ENCODE measurements around the gene ZNF862. TPM values are rescaled to one million over a fixed set of nuclear protein-coding genes. Genes with fewer than 3 reads are reported as not detected.

The ZNF862 gene
- total and polyA plus RNA-seq, 2 of the 8 experiments (the other 6 are each of a cell fraction or from before 2014, with no cell fraction given): 1.8 to 3.9 TPM

DNA sequence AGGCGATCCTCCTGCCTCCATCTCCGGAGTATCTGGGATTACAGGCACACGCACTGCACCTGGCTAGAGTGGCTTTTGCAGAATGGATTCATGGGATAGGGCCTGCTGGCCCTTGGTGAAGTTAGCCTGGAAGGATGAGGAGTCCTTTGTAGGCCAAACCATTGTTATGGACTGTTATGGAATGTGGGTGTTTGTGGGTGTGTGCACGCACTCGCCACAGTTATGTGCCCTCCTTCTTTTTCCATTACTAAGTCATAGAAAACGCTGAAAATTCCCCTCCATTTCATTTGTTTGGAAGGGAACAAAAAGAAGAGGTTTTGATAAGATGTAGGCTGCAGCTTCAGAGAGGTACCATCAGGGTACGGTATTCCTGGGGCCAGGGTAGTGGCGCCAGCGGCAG is 15.0 kb downstream of the ZNF862 start:
- no peak overlapping the region for H2BK15ac ChIP-seq (ENCODE audit: low read length)
- peaks cover 6 to 17% (median 11%) of the 10 kb centered on the region in 4 experiments for H3K4me1 ChIP-seq (replicated peaks in 1 of 4; ENCODE audit: control insufficient read depth in 3 of 4, insufficient read depth in 4 of 4, low read length in 3 of 4)
- ChIA-PET POLR2A (ENCODE audit: partially characterized antibody) (interaction anchor here (1.1 kb wide), 1 partner anchor 22 kb away, joined by 3 read pairs; no protein-coding TSS in a partner anchor), CTCF (ENCODE audit: partially characterized antibody) (interaction anchor here (1.0 to 13.8 kb wide), 4 partner anchors 7 to 53 kb away, joined by 3 to 209 read pairs (median 28); no protein-coding TSS in a partner anchor)
- no peaks in the 10 kb centered on the region for H3K9me3 ChIP-seq (ENCODE audit: insufficient read depth in 2 of 2, low read depth in 1 of 2, low read length in 1 of 2)
- no peaks in the 10 kb centered on the region for H3K79me1 ChIP-seq (ENCODE audit: low read depth, low read length)
- 95% methylated on average over 9 of the region's 9 CpGs; no CpG with 5 or more reads in 1 of the 2 experiments for WGBS, 2 experiments (ENCODE audit: extremely low coverage in 1 of 2, insufficient coverage in 1 of 2, insufficient read length in 1 of 2, insufficient replicate concordance in 2 of 2, low coverage in 1 of 2, low lambda C conversion rate in 2 of 2, missing lambda C conversion rate in 1 of 2)
- no peak overlapping the region for H3K23ac ChIP-seq (ENCODE audit: insufficient read length)
- H4K91ac ChIP-seq (replicated peaks; ENCODE audit: insufficient read length, low read length): no peak overlapping the region
- H3K27me3 ChIP-seq (replicated peaks in 1 of 4; ENCODE audit: control insufficient read depth in 3 of 4, extremely low read depth in 1 of 4, insufficient read depth in 3 of 4, low read length in 3 of 4): no peaks in the 10 kb centered on the region
- H3K18ac ChIP-seq (ENCODE audit: extremely low read depth, low read length): no peak overlapping the region
- H2BK20ac ChIP-seq (ENCODE audit: low read length): no peak overlapping the region
- H4K5ac ChIP-seq (ENCODE audit: insufficient read length, low read depth, low read length): no peak overlapping the region
- H3K9ac ChIP-seq (replicated peaks in 1 of 4; ENCODE audit: extremely low read depth in 1 of 4, low read depth in 3 of 4, low read length in 3 of 4): no peak overlapping the region
- no peak overlapping the region for H3K4me2 ChIP-seq (ENCODE audit: insufficient read depth in 1 of 2, low read depth in 2 of 2, low read length in 2 of 2)
- no peaks in the 10 kb centered on the region for H3K23me2 ChIP-seq (ENCODE audit: low read depth, low read length)
- no peak overlapping the region for H2BK120ac ChIP-seq (replicated peaks; ENCODE audit: low read depth, low read length)
- no peak overlapping the region for H3K14ac ChIP-seq (ENCODE audit: insufficient read length)
- no peak overlapping the region for H3K4ac ChIP-seq (replicated peaks; ENCODE audit: insufficient read length, low read depth, low read length)
- no peaks in the 10 kb centered on the region for H4K20me1 ChIP-seq (replicated peaks in 1 of 2; ENCODE audit: control insufficient read depth in 1 of 2, insufficient read depth in 2 of 2, low read length in 2 of 2)
- no peak overlapping the region for H2AFZ ChIP-seq (ENCODE audit: low read length)
- no peak overlapping the region for H3K56ac ChIP-seq (replicated peaks; ENCODE audit: insufficient read length, low read depth, low read length)
- no peak overlapping the region for H4K8ac ChIP-seq (ENCODE audit: extremely low read depth, insufficient read depth, low read length)
- no peaks in the 10 kb centered on the region for H3K79me2 ChIP-seq (ENCODE audit: control insufficient read depth in 1 of 2, insufficient read depth in 2 of 2, low read length in 2 of 2)
- FAIRE-seq (no peak), DNase-seq (ENCODE audit: low read depth in 1 of 2, low spot score in 2 of 2) (no peak)
- no peak overlapping the region for H2BK5ac ChIP-seq (ENCODE audit: low read depth, low read length)
- H2AK5ac ChIP-seq (ENCODE audit: low read depth, low read length): no peak overlapping the region
- no peak overlapping the region for H3K27ac ChIP-seq (ENCODE audit: low read depth, low read length)
- H3K4me3 ChIP-seq (ENCODE audit: extremely low read depth in 1 of 4, insufficient read depth in 2 of 4, low read depth in 3 of 4, low read length in 4 of 4): no peak overlapping the region
- no peaks in the 10 kb centered on the region for H3K36me3 ChIP-seq (ENCODE audit: control insufficient read depth in 2 of 4, insufficient read depth in 4 of 4, low read length in 3 of 4)
- H2BK12ac ChIP-seq (ENCODE audit: low read depth, low read length): no peak overlapping the region
- TF ChIP-seq EP300 (IDR thresholded peaks at IDR 0.05; ENCODE audit: borderline replicate concordance in 1 of 2, low read depth in 2 of 2, low read length in 2 of 2) (no peak), NRF1 (IDR thresholded peaks at IDR 0.05; ENCODE audit: low read depth, low read length) (no peak), RAD21 (IDR thresholded peaks at IDR 0.05 in 1 of 2, conservative IDR thresholded peaks at IDR 0.05 in 1 of 2; ENCODE audit: low read depth in 2 of 2, low read length in 2 of 2) (no peak), NANOG (IDR thresholded peaks at IDR 0.05; ENCODE audit: insufficient read depth, low read depth, low read length, poor library complexity, severe bottlenecking) (no peak), SIX5 (IDR thresholded peaks at IDR 0.05; ENCODE audit: low read depth, low read length) (no peak), SAP30 (IDR thresholded peaks at IDR 0.05; ENCODE audit: insufficient read depth, insufficient replicate concordance, low read length) (no peak), GTF2F1 (IDR thresholded peaks at IDR 0.05; ENCODE audit: borderline replicate concordance, low read depth, low read length) (no peak), RBBP5 (IDR thresholded peaks at IDR 0.05; ENCODE audit: borderline replicate concordance, low read depth, low read length) (no peak), JUND (IDR thresholded peaks at IDR 0.05; ENCODE audit: low read length) (no peak), ASH2L (IDR thresholded peaks at IDR 0.05; ENCODE audit: low read length) (no peak), E2F6 (IDR thresholded peaks at IDR 0.05) (no peak), SP2 (IDR thresholded peaks at IDR 0.05; ENCODE audit: low read length) (no peak), EGR1 (IDR thresholded peaks at IDR 0.05; ENCODE audit: borderline replicate concordance, low read depth, low read length) (no peak)
